IPS-NIHi11 (cell line): ENCODE measurements around the gene OPRL1.

Source experiments
- DNase-seq: peaks from one replicate; pipeline ENCODE4 v3.0.0; 2012; ENCODE audit warnings: mixed read lengths, low spot score

Gene OPRL1

DNA sequence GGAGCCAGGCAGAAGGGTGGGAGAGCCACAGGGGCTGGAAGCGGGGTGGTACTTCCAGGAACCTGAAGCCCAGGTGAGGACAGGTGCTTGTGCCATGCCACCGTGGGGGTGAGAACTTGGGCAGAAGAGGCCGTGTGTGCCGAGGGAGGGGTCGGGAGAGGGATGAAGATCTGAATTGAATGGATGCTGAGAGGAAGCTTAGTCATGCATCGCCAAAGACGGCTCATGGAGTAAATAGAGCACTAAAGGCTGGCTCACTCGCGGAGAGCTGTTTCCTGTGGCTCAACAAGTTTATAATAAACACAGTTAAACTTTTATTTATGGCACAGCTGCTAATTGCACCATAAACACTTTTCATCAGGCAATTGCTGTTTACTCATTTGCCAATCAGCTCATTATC, 62.7 kb downstream of the OPRL1 start:
- DNase-seq = no peak

DNA sequence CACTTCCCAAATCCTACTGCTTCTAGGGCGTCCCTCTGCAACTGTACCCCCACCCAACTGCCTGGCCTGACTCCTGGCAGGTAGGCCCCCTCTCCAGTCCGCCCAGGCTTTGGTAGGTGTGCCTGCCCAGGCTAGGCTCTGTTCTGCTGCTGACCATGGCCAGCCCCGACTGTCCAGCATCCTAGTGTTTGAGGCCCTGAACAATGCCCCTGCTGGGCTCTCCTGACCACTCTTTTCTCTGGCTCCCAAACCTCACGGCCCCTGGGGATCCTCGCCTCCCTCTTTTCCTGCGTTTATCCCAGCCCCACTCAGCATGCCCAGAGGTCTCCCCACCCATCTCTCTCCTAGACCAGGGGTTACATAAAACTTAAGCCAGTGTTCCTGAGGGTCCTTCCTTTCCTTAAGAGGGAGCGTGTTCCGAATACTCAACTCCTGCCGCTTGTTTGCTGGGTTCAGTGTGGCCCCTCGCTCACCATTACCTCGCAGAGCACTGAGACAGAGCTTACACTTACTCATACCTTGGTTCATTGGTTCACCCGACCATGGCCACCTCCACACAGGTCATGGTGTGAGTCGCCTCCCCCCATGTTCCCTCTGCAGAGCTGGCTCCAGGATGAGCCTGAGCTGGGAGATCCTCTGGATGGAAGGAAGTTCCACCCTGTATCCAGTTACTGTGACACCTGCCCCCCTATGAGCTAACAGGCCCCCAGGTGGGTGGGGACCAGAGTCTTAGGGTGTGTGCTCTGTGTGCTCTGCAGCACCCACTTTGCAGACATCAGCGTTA, 63.3 kb downstream of the OPRL1 start:
- DNase-seq = no peak

DNA sequence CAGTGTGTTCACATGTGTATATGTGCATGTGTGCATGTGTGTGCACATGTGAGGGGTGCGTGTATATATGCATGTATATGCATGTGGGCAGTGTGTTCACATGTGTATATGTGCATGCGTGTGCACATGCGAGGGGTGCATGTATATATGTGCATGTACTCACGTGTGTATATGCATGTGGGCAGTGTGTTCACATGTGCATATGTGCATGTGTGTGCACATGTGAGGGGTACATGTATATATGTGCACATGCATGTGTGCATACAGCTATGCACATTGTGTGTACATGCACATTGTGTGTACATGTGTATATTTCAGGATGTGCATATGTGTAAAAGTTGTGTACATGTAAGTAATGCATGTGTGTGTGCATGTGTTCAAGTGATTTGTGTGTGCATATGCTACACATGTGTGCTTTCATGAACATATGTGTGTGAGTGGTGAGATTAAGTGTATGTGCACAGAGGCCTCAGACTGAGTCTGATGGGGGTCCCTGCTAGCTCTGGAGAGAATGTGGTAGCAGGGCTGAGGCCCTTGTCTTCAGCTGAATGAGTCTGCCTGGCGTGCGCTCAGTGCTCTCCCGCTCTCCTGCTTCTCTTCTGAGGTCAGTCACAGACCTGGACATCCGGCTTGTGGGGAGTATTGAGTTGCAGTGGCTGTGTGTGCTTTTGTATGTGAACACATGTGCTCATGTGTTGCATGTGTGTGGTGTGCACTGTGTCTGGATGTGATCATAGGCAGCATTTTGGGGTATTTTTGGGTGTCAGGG, 64.4 kb downstream of the OPRL1 start:
- DNase-seq = no peak

DNA sequence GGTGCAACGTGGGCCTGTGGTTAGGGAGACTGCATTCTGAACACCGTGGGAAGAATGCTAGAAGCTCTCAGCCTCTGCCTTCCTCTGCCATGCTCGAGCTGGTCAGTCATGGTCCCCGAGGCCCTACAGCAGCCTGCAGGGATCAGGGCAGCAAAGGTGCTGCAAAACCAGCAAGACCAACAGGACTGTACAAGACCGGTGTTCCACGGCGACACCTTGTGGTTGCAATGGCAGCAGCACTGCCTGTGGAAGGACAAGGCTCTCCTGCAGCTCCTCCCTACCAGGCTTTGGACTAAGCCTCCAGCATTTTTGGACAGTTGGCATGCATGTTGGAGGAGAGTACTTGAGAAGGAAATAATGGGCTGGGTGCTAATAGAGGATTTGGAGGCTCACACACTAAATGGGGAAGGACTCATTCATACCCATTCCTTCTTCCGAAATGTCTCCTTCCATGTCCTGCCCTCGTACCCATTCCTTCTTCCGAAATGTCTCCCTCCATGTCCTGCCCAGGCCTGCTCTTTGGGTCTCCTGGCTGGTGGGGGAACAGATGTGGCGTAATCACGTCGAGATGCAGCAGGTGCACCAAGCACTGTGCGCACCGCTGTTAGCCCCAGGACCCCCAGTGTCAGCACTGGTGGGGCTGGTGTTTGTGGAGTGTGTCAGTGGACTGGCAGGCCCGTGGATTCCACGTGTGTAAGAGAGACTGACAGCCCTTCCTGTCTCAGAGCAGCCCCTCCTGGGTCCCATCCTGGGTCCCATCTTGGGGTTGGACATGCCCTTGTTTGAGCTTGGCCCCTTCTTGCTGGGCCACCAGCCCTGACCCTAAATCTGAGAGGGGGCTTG, 65.8 kb downstream of the OPRL1 start:
- DNase-seq = peak; percentile 43

DNA sequence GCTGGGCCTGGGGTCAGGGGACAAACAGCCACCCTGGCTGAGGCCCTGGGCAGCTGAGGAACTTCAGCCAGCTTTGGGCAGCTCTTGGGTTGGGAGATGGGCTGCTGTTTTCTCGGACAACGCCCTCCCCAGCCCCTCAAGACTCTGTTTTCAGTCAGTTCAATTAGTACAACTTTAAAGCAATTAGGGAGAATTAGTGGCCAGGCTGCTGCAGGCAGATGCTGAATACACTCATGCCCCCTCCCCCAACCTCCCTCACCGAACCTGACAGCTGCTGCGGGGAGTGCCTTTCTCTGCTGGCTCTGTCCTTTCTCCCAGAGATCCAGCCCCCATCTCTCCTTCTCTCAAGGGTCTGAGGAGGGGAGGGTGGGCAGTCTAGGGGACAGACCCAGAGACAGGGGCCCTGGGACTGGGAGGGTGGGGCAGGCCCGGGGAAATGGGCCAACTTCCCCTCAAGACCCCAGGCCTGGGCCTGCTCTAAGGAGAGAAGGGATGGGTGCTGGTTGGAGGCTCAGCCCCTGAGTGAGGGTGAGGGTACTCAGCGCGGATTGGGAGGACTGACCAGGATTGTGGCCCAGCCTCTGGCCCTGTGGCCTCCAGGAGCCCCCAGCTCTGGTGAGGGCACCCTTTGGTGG, 66.5 kb downstream of the OPRL1 start:
- DNase-seq = peak; percentile 29

DNA sequence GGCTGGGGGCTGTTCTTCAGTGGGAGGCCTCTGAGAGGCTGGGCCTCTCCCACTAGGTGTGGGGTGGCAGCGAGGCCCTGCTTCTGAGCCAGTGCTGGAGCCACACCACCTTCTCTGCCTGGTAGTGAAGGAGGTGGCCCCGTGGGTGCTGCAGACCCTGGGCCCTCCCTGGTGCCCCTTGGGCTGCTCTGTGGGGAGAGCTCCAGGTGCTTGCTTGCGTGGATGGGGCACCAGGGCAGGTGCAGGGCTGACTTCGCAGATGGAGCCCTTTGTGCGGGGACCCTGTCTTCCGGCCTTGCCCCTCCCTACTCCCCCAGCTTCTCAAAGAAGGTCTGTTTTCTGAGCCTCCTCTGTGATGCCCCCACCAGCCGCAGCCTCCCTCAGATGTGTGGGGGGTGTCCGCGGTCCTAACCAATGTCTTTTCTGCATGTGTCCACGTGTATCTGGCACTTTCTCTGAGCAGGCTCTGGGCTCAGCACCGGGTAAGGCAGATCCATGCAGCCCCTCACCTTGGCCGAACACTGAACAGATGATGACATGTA, 67.1 kb downstream of the OPRL1 start:
- DNase-seq = peak; percentile 7

DNA sequence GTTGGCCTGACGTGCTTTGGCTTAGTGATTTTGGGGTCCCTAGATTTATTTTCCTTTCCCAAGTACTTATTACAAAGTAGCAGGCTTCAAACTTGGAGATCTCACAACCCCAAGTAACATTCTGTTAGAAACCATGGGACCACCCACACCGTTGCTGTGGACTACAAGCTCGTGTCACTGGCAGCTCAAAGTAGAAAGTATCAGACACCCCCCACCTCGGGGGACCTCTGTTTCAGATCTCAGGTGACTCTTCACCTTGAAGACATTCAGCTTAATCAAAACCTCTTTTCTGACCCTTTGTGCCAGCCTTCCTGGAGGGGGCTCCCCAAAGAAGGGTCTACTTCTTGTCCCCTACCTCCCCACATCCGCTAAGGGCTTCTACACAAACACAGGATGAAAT, 68.7 kb downstream of the OPRL1 start:
- DNase-seq = no peak

DNA sequence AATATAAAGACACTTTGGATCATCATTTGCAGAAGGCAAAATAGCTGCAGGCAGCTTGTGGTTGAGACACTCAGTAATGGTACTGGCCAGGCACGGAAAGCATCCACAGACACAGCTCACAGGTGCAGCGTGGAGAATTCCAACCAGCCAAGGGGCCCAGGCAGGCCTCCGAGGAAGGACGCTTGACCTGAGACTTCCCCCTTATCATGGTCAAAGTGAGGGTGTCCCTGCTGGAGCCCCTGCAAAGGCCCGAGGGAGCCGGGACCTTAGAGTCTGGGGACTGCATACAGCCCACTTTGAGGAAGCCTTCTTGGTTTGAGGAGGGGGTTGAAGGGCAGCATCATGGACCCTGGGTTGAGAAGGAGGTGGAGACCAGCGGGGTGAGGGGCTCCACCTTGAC, 69.3 kb downstream of the OPRL1 start:
- no peak for DNase-seq

DNA sequence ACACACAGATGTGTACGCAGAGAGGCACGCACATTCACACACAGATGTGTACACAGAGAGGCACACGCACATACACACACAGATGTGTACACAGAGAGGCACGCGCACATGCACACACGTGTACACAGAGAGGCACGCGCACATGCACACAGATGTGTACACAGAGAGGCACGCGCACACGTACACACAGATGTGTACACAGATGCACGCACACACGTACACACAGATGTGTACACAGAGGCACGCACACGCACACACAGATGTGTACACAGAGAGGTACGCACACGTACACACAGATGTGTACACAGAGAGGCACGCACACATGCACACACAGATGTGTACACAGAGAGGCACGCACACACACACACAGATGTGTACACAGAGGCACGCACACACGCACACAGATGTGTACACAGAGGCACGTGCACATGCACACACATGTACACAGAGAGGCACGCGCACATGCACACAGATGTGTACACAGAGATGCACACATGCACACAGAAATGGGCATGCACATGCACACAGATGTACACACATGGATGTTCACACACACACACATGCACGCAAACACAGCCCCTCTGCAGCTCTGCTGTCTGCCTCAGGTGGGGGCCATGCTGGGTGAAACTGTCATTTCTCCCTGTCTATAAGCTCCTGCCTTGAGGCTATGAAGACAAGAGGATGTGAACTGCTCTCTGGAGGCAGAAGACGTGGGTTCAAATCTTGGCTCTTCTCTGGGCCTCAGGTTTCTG, 70.1 kb downstream of the OPRL1 start:
- DNase-seq = no peak
